ENCODE measurements around the gene NR1D2.

NR1D2 gene

DNA sequence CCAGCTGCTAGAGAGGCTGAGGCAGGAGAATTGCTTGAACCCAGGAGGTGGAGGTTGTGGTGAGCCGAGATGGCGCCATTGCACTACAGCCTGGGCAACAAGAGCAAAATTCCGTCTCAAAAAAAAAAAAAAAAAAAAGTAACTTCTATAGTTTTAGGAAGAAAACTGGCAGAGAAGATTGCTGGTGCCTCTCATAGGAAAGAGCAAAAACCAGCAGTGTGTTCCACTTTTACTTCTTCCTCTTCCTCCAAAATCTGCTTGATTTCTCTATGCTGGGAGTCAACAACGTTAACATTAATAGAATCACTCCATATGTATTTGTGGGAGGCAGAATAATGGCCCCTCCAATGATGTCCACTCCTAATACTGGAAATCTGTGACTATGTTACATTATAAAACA lies 12.5 kb upstream of the NR1D2 start:
- DNase-seq, result no peak

- no peak for DNase-seq
Measured at GRCh38 chr3:23934253-23934652, 10.8 kb upstream of the NR1D2 start.

- no peak for DNase-seq
Measured at GRCh38 chr3:23937296-23937695, 7.8 kb upstream of the NR1D2 start.

DNA sequence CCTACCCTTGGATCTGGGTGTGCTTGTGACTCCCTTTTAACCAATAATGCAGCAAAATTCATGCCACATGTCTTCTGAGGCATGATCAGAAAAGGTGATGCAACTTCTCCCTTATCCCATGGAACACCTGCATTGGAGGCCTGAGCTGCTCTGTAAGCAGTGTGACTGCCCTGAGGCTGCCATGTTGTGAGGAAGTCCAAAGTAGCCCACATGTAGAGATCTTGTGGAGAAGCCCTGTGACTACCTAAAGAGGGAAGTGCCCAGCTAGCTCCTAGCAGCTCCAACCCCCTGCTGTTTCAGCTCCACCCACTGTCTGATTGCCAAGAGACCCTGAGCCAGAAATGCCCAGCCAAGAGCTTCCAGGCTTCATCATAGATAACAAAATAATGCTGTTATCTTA lies 6.4 kb upstream of the NR1D2 start:
- no peak for DNase-seq

GRCh38 chr3:23940775-23941174 lies 4.3 kb upstream of the NR1D2 start:
- no peak for DNase-seq

DNA sequence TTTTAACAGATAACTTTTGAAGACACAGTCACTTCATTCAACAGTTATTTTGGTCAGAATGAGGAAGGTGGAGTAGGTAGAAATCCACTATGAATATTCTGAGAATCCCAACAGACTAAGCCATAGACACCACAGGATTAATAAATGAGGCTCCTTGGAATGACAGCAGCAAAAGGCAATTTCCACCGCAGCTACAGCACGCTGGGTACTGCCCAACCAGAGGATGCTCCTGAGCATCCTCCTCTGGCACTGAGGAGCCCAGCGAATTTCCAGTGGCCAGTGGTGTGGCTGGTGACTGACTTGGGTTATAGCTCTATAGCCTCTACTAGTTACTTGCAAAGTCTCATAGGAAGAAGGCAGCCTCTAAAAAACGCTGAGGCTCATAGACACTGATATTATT lies 3.6 kb upstream of the NR1D2 start:
- no peak for DNase-seq

GRCh38 chr3:23942546-23942945 lies 2.5 kb upstream of the NR1D2 start:
- no peak for DNase-seq

- DNase-seq, result no peak
Measured at GRCh38 chr3:23944007-23944783, 891 bp upstream of the NR1D2 start.

- no peak for DNase-seq
Measured at GRCh38 chr3:23945663-23945912, 502 bp downstream of the NR1D2 start.

DNA sequence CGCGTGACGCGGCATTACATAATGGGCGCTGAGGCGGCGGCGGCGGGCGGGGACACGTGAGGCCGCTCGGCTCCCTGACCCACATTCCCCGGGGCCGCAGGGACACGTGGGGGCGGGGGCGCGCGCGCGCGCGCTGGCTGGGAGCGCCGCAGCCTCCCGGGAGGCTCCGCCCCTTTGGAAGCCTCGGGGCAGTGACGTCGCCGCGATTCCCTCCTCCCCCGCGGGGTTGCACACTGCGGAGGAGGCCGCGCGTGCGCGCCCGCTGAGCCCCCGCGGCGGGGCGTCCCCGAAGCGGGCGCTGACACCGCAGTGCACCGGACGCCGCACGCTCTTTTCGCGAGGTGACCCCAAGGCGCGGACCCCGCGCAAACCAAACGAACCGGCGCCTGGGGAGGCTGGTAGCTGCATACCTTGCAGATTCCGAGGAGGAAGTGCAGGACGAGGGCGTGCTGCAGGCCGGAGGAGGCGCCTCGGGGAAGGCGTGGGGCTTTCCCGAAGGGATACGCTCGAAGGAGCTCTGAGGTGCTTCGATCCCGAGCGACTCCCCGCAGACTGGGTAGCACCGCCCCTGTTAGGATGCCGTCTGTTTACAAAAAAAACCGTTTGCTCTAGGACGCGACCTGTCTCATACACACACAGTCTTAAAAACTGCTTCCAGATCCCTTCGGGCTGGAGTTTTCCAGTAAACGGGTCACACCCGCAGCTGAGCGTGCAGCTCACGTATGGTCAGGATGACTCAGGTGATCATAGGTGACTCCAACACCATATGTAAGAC lies 1.0 kb downstream of the NR1D2 start:
- DNase-seq, result peak; percentile 95 to 99 (median 97)

- DNase-seq, result no peak
Measured at GRCh38 chr3:23948761-23949160, 3.7 kb downstream of the NR1D2 start.

- no peak for DNase-seq
Measured at GRCh38 chr3:23949784-23950183, 4.7 kb downstream of the NR1D2 start.

DNA sequence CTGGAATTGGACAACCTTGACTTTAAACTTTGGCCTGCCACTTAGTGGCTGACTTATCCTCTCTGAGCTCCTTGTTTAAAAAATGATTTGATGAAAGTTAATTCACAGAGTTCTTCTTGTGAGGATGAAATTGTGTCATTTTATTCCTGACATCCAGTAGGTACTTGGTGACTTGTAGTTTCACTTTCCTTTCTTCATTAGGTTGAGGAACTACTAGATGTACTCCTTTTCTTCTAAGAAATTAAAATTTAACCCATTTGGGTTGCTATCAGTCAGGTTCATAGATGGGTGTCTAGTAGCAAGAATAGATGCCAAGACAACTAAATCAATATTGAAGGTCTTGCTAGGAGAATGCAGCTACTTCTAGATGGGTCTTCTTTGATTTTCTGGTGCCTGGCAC lies 5.2 kb downstream of the NR1D2 start:
- DNase-seq, result peak in 1 of 5 donors; percentile 29

DNA sequence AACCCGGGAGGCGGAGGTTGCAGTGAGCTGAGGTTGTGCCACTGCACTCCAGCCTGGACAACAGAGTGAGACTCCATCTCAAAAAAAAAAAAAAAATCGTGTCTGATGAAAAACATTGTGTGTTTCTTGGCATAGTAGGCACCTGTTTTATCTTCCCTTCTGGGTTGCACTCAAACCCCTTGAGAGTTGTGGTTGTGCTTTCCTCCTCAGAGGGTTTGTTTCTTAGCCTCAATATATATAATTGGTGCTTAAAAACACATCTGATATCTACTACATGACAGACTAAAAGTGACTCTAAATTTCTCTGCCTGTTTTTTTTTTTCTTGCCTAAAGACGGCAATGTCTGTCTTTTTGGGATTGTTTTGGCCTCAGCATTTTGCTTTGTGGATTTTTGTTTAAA lies 7.6 kb downstream of the NR1D2 start:
- DNase-seq, result no peak

DNA sequence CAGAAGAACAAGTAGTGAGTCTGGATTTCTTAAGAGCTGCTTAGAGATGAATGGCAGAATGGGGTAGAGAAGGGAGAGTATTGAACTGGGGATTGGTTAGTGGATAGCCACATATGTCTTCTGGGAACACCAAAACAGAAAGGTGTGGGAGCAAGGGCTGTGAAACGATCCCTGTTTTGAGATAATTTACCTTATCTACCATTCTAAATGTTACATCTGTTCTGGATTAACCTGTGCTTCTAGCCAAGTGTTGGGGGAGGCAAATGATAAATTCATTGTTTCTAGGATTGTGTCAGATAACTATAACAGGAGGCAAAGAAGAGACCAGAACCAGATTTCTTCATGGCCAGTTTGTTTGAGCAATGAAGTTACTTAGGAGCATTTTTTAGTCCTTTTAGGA lies 8.4 kb downstream of the NR1D2 start:
- DNase-seq, result no peak

DNA sequence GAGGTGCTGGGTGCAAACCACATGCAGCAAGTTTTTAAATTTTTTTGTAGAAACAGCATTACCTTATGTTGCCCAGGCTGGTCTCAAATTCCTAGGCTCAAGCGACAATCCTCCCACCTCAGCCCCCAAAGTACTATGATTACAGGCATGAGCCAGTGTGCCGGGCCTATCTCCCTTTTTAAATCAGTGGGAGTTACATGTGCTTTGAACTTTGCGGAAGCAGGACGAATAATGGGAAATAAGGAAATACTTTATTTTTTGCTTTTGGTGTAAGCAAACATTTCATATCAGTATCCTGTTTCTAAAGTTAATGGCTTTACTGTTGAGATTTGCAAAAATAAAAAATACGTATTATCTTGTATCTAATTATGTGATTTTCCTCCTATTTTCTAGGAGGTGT lies 9.1 kb downstream of the NR1D2 start:
- DNase-seq, result no peak

- DNase-seq, result no peak
Measured at GRCh38 chr3:23956701-23957100, 11.6 kb downstream of the NR1D2 start.

DNA sequence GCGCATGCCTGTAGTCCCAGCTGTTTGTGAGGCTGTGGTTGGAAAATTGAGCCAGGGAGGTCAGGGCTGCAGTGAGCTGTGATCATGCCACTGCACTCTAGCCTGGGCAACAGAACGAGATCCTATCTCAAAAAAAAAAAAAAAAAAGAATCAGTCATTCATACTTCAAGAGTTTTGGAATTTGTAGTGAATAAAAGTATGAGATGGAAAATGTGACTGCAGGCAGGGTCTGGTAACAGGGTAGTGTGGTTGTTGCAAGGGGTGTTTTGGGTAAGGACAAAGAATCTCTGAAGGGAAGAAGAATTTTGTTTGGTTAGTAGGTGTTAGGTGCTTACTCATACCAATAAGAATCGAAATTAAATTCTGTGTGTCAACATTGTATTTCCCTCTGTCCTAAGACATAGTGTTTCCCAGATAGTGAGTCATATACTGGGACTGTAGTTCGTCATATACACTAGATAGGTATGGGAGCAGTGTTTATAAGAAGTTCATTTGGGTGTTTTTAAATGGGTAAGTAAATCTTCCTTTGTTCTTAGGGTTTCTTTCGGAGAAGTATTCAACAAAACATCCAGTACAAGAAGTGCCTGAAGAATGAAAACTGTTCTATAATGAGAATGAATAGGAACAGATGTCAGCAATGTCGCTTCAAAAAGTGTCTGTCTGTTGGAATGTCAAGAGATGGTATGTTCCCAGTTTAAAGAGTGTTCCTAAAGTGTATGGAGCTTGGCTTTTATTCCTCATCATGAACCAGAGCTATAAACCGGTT lies 14.2 kb downstream of the NR1D2 start:
- peak in 1 of 5 donors; percentile 18 for DNase-seq

DNA sequence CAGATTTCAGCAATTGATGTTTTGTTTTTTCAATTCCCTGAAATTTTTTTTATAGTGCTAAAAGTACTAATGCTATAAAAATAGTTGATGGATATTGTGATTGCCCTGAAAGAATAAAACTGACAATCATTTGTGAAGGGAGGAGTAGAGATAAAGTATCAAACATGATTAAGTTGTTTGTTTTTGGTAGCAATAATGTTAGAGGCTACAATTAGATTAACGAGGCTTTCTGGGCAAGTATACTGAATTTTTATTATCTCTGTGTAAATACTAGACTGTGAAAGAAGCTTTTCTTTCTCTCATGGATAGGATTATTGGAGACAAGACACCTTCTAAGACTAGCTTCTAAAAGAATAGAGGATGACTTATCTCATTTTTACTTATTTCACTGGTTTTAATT lies 15.6 kb downstream of the NR1D2 start:
- DNase-seq, result no peak

DNA sequence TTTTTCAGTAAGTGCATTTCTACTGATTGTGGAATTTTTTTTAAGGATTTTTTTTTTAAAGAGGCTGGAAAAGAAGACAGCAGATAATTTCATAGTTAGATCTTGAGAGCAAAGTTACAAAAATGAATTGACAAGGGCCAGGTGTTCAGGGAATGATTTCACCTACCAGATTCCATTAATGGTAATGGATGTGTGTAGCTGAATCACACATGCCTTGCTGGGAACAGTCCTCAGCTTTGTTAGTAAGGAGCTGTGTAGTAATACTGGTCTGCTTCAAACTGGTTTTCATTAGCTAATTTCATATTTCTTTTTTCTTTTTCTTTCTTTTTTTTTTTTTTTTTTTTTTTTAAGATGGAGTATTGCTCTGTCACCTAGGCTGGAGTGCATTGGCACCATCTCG lies 16.0 kb downstream of the NR1D2 start:
- DNase-seq, result no peak

DNA sequence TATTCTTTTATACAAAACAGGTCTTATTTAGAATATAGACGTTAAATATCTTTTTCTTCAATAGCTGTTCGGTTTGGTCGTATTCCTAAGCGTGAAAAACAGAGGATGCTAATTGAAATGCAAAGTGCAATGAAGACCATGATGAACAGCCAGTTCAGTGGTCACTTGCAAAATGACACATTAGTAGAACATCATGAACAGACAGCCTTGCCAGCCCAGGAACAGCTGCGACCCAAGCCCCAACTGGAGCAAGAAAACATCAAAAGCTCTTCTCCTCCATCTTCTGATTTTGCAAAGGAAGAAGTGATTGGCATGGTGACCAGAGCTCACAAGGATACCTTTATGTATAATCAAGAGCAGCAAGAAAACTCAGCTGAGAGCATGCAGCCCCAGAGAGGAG lies 16.8 kb downstream of the NR1D2 start:
- no peak for DNase-seq

- DNase-seq, result no peak
Measured at GRCh38 chr3:23964537-23965235, 19.6 kb downstream of the NR1D2 start.

GRCh38 chr3:23966328-23966727 lies 21.2 kb downstream of the NR1D2 start:
- no peak for DNase-seq
